Pancreas (tissue), 10 donors: ENCODE results near the gene CIB4. TPM values are rescaled to one million over a fixed set of nuclear protein-coding genes. Genes with fewer than 3 reads are reported as not detected.

Source experiments
- ATAC-seq, 4 donors: fragments of 200-7000 bp; cut with Tn5 transposase; one replicate each; pipeline versions ENCODE4 v1.8.0 to v1.9.1; 2020; ENCODE audit warnings: mild to moderate bottlenecking in 4 of 4, moderate library complexity in 4 of 4
- DNase-seq, 6 donors: peaks; one replicate each; pipeline ENCODE4 v3.0.0-alpha.2; 2020
- FAIRE-seq: peaks from 2 replicates; lab custom pipeline; 2012; peaks lifted over from hg19 to GRCh38; lab: Jason Lieb, UNC
- H3K27ac ChIP-seq, 4 donors: fragments of 200-600 bp; sonication (generic); 1 replicate in 3 of 4; 2 replicates in 1 of 4; pipeline versions ENCODE4 v1.5.0 to v1.8.0; 2020
- H3K27me3 ChIP-seq, 4 donors: fragments of 200-600 bp; one replicate each; pipeline ENCODE4 v1.8.0; 2021
- H3K36me3 ChIP-seq, 3 donors: fragments of 200-600 bp; sonication (generic) in 1 of 3; one replicate each; pipeline versions ENCODE4 v1.5.0 to v1.8.0; 2020 to 2021
- H3K4me1 ChIP-seq, 3 donors: fragments of 200-600 bp; one replicate each; pipeline ENCODE4 v1.8.0; 2021
- H3K4me3 ChIP-seq, 4 donors: fragments of 200-600 bp; sonication (generic) in 2 of 4; one replicate each; pipeline versions ENCODE4 v1.5.0 to v1.8.0; 2020 to 2021
- H3K9me3 ChIP-seq, 4 donors: fragments of 200-600 bp; one replicate each; pipeline ENCODE4 v1.8.0; 2021
- CTCF ChIP-seq, 4 donors: fragments of 200-600 bp; sonication (generic) in 3 of 4; IDR thresholded peaks; one replicate each; pipeline versions ENCODE4 v1.5.0 to v1.8.0; 2021; ENCODE audit warnings: antibody characterized with exemption in 4 of 4
- WGBS, 2 donors: extraction: QIAGEN DNeasy Blood & Tissue Kit; methylation state at CpG; one replicate each; pipeline ENCODE4 v1.1.7; 2013; 5-methylcytosine and 5-hydroxymethylcytosine counted together
- intact Hi-C, 3 donors: fragments of 100-400 bp; cut with DNase I; formaldehyde crosslinking; loops; one replicate each; pipeline versions ENCODE4 v1.11.1 to v1.14.2; 2022
- polyA plus RNA-seq, 2 donors: library from polyadenylated mRNA; stranded (reverse); fragments of 200-250 nt; gene quantifications; one replicate each; pipeline ENCODE4 v1.2.3, GENCODE V29; 2013
- total RNA-seq, 6 donors: library from RNA; stranded (reverse); fragmentation: NEBNext Ultra II Directional in 4 of 6; extraction: Animal tissue kit (Norgen Biotek cat#: 25700) in 4 of 6; gene quantifications; one replicate each; pipeline versions ENCODE4 v1.2.1 to v1.2.4, GENCODE V29; 2021 to 2023
- donor health status: healthy with polysubstance abuse.
- donor health status: DM: no; HTN: no; CAD: no; lungs with moderate emphysema.
- donor health status: DM: no; HTN: no; CAD: no.
- donor health status: control.
- donor health status: control.
- donor health status: Bipolar disorder and iron deficiency.
- donor health status: DM: yes; HTN: yes; CAD: no.
- donor health status: DM: no; HTN: no; CAD: no.
- donor health status: DM: no; HTN: no; CAD: no.
- donor health status: DM: yes; HTN: yes; CAD: no.

CIB4 gene
- under 1 TPM in 4 of 6 donors, not detected in 2; 0.19 to 0.62 (median 0.41) TPM for total RNA-seq
- polyA plus RNA-seq: under 1 TPM in 1 of 2 donors, not detected in 1; 0.23 TPM

GRCh38 chr2:26640781-26641564 is at the start of gene CIB4:
TSS of gene CIB4 (minus strand) at chr2:26641366. CDS start at chr2:26641314, 52 bp downstream.
- 61 to 62% methylated on average over 8 of the region's 8 CpGs for WGBS, 2 donors
- no peaks in the 10 kb centered on the region for H3K9me3 ChIP-seq
- H3K27ac ChIP-seq: no peak within 1 kb of the TSS
- no peaks in the 10 kb centered on the region for H3K36me3 ChIP-seq
- no peaks in the 10 kb centered on the region for H3K4me1 ChIP-seq
- FAIRE-seq: no peak
- intact Hi-C loops: no loop called here
- ATAC-seq: peak; percentile 74 to 94 (median 89)
- no peaks in the 10 kb centered on the region for H3K27me3 ChIP-seq
- no peak for TF ChIP-seq CTCF (IDR thresholded peaks at IDR 0.05)
- peak in 4 of 6 donors; percentile 53 to 71 (median 61) for DNase-seq
- H3K4me3 ChIP-seq: no peak within 1 kb of the TSS

DNA sequence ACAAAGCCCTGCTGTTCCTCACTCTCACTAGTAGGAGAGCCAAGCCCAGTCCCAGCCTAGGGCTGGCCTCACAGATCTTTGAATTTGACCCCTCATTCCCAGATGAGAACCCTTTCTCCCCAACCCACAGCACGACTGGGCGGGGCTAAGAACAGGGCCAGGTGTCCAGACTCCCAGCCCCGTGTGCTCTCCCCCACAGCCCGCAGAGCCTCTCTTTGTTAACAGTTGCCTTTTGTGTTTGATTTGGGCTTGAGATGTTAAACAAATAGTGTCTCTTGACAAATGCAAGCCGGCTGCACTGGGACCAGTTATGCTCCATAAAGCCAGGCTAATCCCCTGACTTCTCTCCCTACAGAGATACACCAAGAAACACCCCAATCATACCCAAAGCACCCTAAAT is 46.6 kb upstream of the CIB4 start:
- FAIRE-seq: no peak
- no peak for TF ChIP-seq CTCF (IDR thresholded peaks at IDR 0.05)
- no peaks in the 10 kb centered on the region for H3K27me3 ChIP-seq
- H3K9me3 ChIP-seq: no peaks in the 10 kb centered on the region
- peak; percentile 51 to 73 (median 70) for ATAC-seq
- H3K4me3 ChIP-seq: no peak overlapping the region
- H3K4me1 ChIP-seq: peaks cover 11 to 47% (median 23%) of the 10 kb centered on the region in 3 donors
- intact Hi-C loops: no loop called here
- peak overlapping the region; percentile 1 to 61 (median 44) for H3K27ac ChIP-seq
- no peaks in the 10 kb centered on the region for H3K36me3 ChIP-seq
- WGBS, 2 donors: 32 to 39% methylated on average over 5 of the region's 5 CpGs
- DNase-seq: peak; percentile 64 to 81 (median 80)

DNA sequence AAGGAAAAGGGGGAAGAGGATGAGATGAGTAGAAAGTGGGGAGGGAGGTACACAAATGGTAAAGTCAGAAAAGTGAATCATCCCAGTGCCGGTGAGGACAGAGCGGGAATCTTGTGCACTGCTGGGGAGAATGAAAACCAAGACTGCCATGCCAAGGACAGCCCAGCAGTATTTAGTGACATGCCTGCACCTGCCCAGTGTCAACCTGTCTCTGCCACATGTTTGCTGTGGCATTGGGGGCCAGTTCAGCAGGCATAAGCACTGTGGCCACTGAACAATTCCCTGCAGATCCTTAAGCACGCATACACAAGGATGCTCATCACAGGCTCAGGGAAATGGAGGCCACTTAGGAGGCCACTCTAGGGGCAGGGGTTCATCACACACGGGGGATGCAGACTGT is 46.2 kb upstream of the CIB4 start:
- TF ChIP-seq CTCF (IDR thresholded peaks at IDR 0.05): no peak
- ATAC-seq (peak; percentile 30 to 62 (median 42)), DNase-seq (peak in 2 of 6 donors; percentile 45 to 51), FAIRE-seq (no peak)
- H3K36me3 ChIP-seq: no peaks in the 10 kb centered on the region
- H3K27me3 ChIP-seq: no peaks in the 10 kb centered on the region
- intact Hi-C loops: no loop called here
- no peaks in the 10 kb centered on the region for H3K9me3 ChIP-seq
- H3K4me3 ChIP-seq: no peak overlapping the region
- peaks cover 11 to 47% (median 23%) of the 10 kb centered on the region in 3 donors for H3K4me1 ChIP-seq
- H3K27ac ChIP-seq: peak overlapping the region in 3 of 4 donors; percentile 30 to 61 (median 58)
- 31 to 46% methylated on average over 4 of the region's 4 CpGs for WGBS, 2 donors

DNA sequence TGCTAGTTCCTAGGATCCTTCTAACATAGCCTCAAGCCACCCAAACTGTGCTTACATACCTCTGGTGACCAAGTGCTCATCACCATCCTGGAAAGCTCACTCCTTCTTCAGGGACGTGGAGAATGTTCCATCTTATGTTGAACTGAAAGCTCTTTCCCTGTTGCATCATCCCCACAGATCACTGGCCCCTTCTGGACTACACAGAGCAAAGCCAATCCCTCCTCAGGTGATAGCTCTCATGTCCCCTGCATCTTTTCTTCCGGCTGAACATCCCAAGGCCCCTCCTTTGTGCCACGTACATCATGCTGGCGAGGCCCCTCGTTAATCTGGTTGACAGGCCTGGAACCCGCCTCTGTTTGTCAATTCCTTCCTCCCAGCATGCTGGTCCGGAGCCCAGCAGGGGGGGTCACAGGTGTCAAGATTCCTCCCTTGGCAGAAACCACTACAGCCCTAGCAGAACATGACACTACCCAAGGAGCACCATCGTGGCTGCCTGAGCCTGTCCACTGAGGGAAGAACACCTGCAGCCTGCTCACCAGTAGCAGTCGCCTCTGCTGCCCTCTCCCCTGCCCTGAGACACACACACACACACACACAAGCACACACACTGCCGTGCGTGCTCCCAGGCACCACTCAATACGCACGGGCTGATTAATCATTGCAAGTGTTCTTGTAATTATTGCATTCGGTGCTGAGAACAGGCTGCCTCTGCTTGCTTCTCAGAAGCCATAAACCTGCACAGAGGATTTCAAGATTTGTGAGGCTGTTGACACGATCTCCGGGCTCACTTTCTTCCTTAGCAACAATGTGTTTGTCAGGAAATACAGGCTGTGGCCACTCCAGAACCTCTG is 45.0 kb upstream of the CIB4 start:
- ATAC-seq (peak; percentile 55 to 70 (median 68)), DNase-seq (peak in 5 of 6 donors; percentile 58 to 79 (median 65)), FAIRE-seq (no peak)
- intact Hi-C loops: no loop called here
- peak overlapping the region in 3 of 4 donors; percentile 37 to 61 (median 42) for H3K27ac ChIP-seq
- no peak overlapping the region for H3K4me3 ChIP-seq
- WGBS, 2 donors: 10 to 12% methylated on average over 16 of the region's 16 CpGs
- TF ChIP-seq CTCF (IDR thresholded peaks at IDR 0.05): no peak
- no peaks in the 10 kb centered on the region for H3K9me3 ChIP-seq
- H3K4me1 ChIP-seq: peaks cover 11 to 40% (median 16%) of the 10 kb centered on the region in 3 donors
- no peaks in the 10 kb centered on the region for H3K36me3 ChIP-seq
- no peaks in the 10 kb centered on the region for H3K27me3 ChIP-seq
